WERI-Rb-1 (cell line): ENCODE measurements around the gene PFDN1.

Experiments
- DNase-seq: peaks from one replicate; pipeline ENCODE4 v3.0.0-alpha.2; 2020
- H3K27ac ChIP-seq: fragments of 250-450 bp; sonication (Bioruptor Pico); 2 replicates; pipeline ENCODE4 v1.5.1; 2020; ENCODE audit warnings: mild to moderate bottlenecking, moderate library complexity
- H3K27me3 ChIP-seq: fragments of 250-450 bp; sonication (Bioruptor Pico); 2 replicates; pipeline ENCODE4 v1.5.1; 2021; ENCODE audit warnings: mild to moderate bottlenecking, low read depth, moderate library complexity; ENCODE audit not compliant: insufficient read depth, severe bottlenecking
- H3K36me3 ChIP-seq: fragments of 250-450 bp; sonication (Bioruptor Pico); 2 replicates; pipeline ENCODE4 v1.5.1; 2020; ENCODE audit warnings: mild to moderate bottlenecking, moderate library complexity
- H3K4me3 ChIP-seq: 2 replicates; pipeline ENCODE4 v1.5.1; 2011; ENCODE audit warnings: low read depth, mild to moderate bottlenecking, control low read depth, low read length
- H3K9me3 ChIP-seq: fragments of 250-450 bp; sonication (Bioruptor Pico); 2 replicates; pipeline ENCODE4 v1.5.1; 2021; ENCODE audit warnings: mild to moderate bottlenecking, moderate library complexity; ENCODE audit not compliant: severe bottlenecking
- TF ChIP-seq, protein P1 (sequence below): IDR thresholded peaks from 2 replicates; pipeline ENCODE4 v1.5.1; 2011; ENCODE audit warnings: low read depth, mild to moderate bottlenecking, control low read depth, inconsistent platforms, low read length

Gene PFDN1

DNA sequence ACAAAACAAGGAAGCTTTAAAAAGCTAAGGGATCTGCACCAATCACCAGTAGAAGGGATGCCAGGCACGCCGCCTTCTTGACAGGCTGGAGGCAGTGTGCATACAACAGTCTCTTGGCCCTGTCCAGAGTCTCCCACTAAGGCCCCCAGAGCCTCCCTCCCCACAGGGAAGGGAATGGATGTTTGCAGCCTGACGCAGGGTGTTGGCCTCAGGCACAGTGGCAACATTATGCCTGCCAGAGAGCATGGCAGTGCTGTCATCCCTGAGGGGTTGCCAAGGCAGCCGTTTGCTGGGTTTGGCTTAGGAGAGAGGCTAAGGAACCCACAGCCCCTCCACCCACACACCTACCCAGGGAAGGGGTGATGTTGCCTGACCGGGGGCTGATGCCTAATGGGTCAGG is 38.7 kb upstream of the PFDN1 start:
- DNase-seq = no peak
- Histone ChIP-seq H3K27me3 (peaks cover 7% of the 10 kb centered on the region), H3K9me3 (no peaks in the 10 kb centered on the region), H3K4me3 (no peak overlapping the region), H3K36me3 (no peaks in the 10 kb centered on the region), H3K27ac (no peak overlapping the region)
- TF ChIP-seq, protein P1, sequence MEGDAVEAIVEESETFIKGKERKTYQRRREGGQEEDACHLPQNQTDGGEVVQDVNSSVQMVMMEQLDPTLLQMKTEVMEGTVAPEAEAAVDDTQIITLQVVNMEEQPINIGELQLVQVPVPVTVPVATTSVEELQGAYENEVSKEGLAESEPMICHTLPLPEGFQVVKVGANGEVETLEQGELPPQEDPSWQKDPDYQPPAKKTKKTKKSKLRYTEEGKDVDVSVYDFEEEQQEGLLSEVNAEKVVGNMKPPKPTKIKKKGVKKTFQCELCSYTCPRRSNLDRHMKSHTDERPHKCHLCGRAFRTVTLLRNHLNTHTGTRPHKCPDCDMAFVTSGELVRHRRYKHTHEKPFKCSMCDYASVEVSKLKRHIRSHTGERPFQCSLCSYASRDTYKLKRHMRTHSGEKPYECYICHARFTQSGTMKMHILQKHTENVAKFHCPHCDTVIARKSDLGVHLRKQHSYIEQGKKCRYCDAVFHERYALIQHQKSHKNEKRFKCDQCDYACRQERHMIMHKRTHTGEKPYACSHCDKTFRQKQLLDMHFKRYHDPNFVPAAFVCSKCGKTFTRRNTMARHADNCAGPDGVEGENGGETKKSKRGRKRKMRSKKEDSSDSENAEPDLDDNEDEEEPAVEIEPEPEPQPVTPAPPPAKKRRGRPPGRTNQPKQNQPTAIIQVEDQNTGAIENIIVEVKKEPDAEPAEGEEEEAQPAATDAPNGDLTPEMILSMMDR = no peak

DNA sequence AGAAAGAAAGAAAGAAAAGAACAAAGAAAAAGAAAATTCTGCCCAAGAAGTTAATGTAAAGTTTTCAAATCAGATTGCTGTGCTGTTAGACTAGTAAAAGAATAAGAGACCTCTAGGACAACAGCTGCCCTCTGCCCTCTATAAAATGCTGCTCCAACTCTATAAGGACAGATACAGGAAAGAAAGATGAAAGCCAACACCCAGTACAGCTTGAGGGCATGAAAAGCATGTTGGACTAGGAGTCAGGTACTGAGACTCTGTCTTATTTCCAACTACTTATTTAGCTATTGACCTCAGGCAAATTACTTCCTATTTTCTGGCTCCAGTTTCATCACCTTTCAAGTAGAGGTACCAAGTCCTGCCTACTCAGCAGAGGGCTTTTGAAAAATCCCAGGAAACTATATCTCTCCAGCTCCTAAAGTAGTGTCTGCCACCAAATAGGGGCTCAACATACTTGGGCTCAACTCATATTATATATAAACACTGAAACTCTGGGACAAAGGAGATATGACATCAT is 37.8 kb upstream of the PFDN1 start:
- DNase-seq = no peak
- H3K27ac ChIP-seq = no peak overlapping the region
- no peaks in the 10 kb centered on the region for H3K9me3 ChIP-seq
- TF ChIP-seq, protein P1 = no peak
- H3K36me3 ChIP-seq = no peaks in the 10 kb centered on the region
- peaks cover 5% of the 10 kb centered on the region for H3K27me3 ChIP-seq
- no peak overlapping the region for H3K4me3 ChIP-seq

DNA sequence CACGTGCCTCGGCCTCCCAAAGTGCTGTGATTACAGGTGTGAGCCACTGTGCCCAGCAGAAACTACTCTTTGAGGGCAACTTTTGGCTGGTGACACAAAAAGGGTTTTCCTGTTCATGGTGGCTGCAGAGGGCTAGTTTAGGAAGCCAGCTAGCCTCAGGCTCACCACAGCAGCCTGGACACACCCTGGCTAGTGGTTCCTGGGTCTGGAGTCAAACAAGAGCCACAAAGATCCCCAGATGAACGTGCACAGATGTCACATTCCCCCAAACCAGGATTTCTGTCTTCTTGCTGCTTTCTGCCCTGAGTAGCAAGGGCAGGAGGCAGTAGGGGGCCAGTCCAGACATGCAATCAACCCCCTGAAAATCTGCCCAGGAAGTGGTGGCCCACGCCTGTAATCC is 36.7 kb upstream of the PFDN1 start:
- Histone ChIP-seq H3K4me3 (no peak overlapping the region), H3K9me3 (no peaks in the 10 kb centered on the region), H3K27ac (no peak overlapping the region), H3K36me3 (no peaks in the 10 kb centered on the region), H3K27me3 (no peaks in the 10 kb centered on the region)
- no peak for DNase-seq
- TF ChIP-seq, protein P1 = no peak

- TF ChIP-seq, protein P1 = no peak
- no peaks in the 10 kb centered on the region for H3K27me3 ChIP-seq
- no peak overlapping the region for H3K27ac ChIP-seq
- H3K36me3 ChIP-seq = no peaks in the 10 kb centered on the region
- H3K4me3 ChIP-seq = no peak overlapping the region
- H3K9me3 ChIP-seq = no peaks in the 10 kb centered on the region
- no peak for DNase-seq
Measured at GRCh38 chr5:140338908-140339307, 36.0 kb upstream of the PFDN1 start.

DNA sequence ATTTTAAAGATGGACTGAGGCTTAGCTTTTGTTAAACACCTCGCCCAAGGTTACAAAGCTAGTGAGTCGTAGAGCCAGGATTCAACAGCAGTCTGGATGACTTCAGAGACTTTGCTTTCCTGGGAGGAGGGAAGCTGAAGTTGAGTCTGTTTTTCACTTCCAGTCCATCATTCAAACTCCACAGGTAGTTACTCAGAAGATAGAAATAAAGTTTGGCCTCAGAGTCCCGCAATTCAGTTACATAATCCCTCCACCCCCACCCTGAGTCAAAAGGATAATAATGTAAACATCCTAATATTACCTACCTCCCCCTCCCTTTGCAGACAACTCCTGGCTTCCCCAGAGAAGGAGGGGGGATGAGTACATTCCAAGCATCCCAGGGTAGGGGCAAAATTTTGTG is 35.4 kb upstream of the PFDN1 start:
- TF ChIP-seq, protein P1 = no peak
- H3K27me3 ChIP-seq = no peaks in the 10 kb centered on the region
- H3K4me3 ChIP-seq = no peak overlapping the region
- no peak overlapping the region for H3K27ac ChIP-seq
- no peaks in the 10 kb centered on the region for H3K36me3 ChIP-seq
- no peak for DNase-seq
- H3K9me3 ChIP-seq = no peaks in the 10 kb centered on the region

- Histone ChIP-seq H3K36me3 (no peaks in the 10 kb centered on the region), H3K4me3 (no peak overlapping the region), H3K9me3 (no peaks in the 10 kb centered on the region), H3K27me3 (no peaks in the 10 kb centered on the region), H3K27ac (no peak overlapping the region)
- no peak for DNase-seq
- TF ChIP-seq, protein P1 = no peak
Measured at GRCh38 chr5:140337880-140338279, 35.0 kb upstream of the PFDN1 start.
